Stimulated activated CD4-positive, alpha-beta T cell treated with anti-CD3 and anti-CD28 coated beads, Interleukin-15, amount 100 ng/mL, for 48 hours (primary cell): ENCODE data around the gene PHLDB1.

ENCODE experiments used
- DNase-seq, 2 donors: peaks; one replicate each; pipeline ENCODE4 v3.0.0-alpha.2; 2020; ENCODE audit warnings: low read depth in 2 of 2

Gene PHLDB1

DNA sequence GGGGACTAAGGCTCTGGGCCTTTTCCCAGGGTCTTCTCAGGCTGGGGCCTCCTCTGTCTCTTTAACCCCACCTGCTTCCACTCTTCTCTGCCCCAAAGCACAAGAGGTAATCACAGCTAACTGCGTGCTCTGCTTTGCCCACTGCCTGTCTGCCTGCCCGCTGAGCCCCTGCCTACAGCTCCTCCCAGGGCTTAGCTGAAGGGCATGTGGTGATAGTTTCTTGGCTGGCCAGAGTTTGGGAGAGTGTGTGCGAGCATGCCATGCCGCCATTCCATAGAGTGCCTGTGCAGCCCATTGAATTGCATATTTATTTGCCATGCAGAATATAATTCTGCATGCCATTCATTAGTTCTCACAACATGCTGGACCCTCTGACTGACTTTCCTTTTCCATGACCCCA lies 32.5 kb downstream of the PHLDB1 start:
- DNase-seq = no peak

DNA sequence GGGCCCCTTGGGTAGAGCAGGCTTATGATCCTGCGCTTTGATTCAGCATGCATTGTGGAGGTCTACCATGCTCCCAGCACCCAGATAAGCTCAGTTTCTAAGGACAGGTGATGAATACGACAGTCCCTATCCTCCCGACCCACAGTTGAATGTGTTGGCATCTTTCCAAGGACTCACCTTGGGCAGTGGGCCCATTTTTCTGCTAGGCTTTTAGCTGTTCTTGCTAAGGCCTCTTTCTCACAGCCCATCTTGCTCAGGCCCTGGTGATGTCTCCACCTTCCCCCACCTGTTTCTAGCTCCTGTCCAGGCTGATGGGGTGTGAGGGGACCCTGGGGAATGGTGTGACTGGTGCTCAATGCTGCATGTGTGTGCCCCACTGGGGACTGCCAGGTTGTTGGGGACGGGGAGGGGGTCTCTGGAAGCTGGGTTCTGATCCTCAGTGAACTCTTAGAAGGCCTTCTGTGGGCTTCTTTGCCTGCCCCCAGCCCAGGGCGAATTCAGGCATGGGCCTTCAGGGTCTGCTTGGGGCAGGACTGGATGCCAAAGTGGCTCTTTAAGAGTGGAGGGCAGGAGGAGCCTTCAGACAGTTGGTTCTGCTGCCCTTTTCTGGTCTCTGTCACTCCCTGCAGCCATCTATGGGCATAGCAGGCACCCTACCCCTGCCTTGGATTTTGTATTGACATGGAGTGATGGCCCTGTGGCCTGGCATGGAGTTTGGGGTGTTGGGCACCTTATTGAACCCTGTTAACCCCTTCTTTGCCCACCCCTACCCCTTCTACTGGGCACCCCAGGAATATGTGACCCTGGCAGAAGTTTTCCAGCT lies 33.1 kb downstream of the PHLDB1 start:
- DNase-seq = no peak

DNA sequence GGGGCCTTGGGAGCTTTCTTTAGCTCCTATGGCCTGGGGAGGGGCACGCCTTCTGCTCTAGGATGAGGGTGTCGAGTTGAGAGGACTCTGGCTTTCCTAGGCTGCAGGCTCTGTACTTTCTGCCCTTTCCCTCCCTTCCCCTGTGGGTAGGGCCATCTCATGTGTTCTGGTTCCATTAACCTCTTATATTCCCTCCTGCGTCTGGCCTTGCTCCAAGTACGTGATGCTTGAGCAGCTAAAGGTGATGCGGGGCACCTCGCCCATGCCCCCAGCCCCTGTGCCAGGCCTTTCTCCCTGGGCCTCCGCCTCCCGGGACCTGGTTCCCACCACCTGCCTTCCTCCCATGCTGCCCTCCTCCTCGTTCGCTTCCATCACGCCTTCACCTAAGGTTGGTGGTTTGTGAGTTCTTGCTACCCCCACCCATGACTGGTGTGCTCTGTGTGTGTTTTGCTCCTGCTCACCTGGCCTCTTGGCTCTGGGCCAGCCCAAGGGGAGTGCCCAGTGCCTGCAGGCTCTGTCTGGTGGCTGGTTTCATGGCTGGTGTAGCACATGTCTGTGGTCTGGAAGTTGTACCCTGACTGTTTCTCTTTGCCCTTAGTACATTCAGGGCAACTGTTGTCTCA lies 34.1 kb downstream of the PHLDB1 start:
- DNase-seq = no peak

DNA sequence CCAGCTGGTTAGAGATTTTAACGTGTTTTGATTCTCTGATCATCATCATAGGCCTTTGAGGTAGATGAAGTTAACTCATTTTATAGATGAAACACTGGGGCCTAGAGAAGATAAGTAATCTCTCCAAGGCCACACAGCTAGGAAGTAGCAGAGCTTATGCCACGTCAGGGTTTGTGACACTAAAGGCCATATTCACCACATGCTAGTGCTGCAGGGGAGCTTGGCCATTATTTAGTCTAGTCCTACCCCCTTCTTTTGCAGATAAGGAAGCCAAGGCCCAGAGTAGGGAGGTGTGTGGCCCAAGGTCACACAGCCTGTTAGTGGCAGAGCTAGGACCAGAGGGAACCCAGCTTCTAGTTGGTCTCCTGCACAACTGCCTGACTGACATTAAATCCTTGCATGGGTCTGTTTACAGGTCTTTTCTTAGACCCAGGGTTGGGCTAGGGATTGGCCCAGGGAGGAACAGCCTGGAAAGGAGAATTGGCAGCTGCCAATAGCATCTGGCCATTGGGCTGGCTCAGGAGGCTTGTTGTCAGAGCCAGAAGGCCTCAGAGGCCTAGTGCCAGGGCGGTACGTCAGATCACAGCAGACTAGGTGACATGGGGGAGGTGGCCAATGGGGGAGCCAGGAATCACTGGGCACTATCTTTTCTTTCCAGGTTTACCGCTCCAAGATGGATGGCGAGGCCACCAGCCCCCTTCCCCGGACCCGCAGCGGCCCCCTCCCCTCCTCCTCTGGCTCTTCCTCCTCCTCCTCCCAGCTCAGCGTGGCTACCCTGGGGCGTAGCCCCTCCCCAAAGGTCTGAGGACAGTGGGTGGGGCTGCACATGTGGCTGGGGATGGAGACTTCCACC lies 36.0 kb downstream of the PHLDB1 start:
- no peak for DNase-seq

DNA sequence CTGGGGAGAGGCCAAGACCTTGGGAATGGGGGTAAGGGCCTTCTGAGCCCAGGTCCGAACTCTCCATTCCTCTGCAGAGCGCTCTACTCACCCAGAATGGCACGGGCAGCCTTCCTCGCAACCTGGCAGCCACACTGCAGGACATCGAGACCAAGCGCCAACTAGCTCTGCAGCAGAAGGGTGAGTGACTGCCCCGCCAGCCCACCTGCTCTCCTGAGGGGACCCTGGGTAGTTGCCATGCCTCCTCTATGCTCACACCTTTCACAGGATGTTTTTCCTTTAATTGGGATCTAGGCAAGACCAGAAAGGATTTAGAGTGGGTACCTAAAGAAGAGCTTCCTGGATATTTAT lies 36.6 kb downstream of the PHLDB1 start:
- no peak for DNase-seq

DNA sequence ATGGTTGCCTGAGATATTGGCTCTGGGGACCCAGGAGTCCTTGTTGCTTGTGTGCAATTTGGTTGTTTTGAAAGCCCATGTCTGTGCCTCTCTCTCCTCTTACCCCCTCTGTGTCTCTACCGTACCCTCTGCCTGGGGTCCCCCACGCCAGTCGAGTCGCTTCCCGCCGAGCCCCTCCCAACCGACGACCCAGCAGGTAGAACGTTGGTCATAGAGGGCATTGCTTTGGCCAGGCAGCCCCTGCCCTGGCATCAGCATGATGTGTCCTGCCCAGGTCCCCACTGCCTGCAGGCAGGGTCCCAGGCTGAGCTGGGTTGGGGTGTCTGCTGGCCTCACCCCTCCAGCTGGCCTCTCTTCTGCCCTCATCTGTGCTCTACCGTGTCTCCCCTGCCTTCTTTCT lies 37.1 kb downstream of the PHLDB1 start:
- no peak for DNase-seq

DNA sequence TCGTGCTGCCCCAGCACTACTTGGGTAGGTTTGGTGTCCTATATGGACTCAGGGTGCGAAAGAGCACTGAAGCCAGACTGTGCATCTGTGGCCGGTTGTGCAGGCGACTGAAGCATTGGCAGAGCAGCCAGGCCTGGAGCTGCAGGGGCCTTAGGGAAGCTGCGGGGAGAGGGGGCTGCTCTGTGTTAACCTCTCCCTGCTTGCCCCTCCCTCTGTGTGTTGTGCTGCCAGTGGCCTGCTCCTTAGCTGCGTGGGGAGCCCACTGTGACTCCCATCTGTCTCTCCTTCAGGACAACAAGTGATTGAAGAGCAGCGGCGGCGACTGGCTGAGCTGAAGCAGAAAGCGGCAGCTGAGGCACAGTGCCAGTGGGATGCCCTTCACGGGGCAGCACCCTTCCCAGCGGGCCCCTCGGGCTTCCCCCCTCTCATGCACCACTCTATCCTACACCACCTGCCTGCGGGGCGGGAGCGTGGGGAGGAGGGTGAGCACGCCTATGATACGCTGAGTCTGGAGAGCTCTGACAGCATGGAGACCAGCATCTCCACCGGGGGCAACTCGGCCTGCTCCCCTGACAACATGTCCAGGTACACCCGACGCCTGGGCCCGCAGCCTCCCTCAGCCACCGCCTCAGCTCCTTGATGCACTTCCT lies 37.8 kb downstream of the PHLDB1 start:
- DNase-seq = no peak

DNA sequence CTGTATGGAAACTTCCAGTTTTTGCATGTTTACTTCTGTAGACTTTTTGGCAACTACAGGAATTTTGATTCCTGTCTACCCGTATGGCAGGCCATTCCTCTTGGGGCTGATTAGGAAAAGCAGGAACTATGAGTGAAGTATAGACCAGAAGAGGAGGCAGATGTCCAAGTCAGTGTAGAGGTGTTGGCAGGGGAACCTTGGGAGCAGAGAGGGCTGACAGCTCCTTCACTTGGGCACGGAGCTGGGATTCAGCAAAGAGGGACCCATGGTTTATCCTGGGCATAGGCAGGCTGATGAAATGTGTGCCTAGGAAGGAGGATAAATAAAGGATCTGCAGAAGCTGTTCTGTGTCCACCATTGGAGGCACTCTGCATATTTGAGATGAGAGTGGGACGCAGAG lies 39.0 kb downstream of the PHLDB1 start:
- no peak for DNase-seq

DNA sequence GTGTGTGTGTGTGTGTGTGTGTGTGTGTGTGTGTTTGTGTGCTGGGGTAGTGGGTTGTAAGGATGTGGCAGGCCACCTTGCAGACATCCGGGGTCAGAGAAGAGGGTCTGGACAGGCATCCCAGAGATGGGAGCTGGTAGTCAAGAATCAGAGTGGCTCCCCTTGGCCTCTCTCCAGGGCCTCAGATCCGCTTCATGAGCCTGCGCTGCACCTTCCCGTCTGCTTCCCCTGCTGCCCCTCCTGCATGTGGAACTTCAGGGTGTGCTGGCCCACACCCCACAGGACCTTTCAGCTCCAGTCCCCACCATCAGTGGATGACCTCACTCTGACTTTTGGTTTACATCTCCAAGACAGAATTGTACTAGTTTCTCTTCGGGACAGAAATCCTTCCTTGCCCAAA lies 40.9 kb downstream of the PHLDB1 start:
- no peak for DNase-seq

DNA sequence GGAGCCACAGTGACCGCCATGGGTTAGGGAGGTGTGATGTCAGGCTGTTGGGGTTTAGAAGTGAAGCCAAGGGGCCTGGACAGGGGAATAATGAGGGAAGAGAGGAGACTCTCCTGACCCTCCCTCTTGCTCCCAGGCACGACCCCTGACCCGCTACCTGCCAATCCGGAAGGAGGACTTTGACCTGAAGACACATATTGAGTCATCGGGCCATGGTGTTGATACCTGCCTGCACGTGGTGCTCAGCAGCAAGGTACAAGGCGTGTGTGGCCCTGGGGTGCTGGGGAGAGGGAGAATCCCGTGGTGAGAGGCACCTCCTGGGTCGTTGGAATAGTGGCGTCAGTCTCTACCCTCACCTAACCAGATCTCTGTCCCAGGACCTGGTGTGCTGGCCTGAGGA lies 42.5 kb downstream of the PHLDB1 start:
- DNase-seq = no peak

DNA sequence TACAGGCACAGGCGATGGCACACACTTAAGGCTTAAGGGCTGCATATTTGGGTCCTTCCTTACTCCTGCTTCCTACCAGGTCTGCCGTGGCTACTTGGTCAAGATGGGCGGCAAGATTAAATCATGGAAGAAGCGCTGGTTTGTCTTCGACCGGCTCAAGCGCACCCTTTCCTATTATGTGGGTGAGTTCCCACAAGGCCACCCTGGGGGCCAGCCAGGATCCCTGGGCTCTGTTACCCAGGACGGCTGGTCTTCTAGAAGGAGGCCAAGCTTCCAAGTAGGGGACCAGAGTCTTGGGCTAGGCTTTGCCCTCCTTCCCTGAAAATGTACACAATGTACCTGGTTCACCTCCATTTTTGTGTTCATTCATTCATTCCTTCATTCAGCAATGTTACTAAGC lies 43.0 kb downstream of the PHLDB1 start:
- no peak for DNase-seq

DNA sequence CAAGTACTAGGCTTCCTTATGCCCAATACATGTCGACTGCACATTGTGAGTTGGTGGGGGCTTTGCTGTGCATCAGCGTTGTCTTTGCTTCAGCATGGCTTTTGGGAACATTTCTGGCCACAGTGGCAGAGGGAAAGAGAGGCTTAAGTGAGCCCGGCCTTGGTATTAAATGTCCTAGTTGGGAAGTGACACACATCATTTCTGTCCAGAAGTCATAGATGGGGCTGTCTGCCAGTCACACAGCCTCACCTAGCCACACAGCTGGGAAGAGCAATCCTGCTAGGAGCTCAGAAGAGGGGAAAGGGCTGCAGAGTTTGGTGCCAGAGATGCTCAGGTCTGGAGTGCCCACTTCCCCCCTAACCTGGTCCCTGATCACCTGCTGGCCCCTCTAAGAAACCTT lies 44.4 kb downstream of the PHLDB1 start:
- DNase-seq = no peak

DNA sequence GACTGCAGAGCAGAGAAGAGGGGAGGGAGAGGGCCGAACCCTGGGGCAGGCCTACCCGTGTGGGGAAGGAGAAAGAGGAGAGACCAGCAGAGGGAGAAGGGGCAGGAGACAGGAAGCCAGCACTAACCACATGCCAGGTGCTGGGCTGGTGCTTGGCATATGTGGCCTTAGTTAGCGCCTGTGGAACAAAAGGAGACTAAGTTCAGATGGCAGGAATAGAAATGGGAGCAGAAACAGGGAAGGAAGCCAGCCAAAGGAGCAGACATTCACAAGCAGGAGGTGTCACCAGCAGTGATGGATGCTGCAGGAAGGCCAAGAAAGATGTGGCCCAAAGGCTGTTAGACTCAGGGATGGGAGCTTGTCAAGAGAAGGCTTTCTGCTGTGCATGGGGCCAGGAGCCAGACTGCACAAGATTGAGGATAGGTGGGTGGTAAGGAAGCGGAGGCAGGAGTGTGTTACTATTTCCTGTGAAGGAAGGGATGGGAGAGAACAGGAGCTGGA lies 45.3 kb downstream of the PHLDB1 start:
- no peak for DNase-seq

DNA sequence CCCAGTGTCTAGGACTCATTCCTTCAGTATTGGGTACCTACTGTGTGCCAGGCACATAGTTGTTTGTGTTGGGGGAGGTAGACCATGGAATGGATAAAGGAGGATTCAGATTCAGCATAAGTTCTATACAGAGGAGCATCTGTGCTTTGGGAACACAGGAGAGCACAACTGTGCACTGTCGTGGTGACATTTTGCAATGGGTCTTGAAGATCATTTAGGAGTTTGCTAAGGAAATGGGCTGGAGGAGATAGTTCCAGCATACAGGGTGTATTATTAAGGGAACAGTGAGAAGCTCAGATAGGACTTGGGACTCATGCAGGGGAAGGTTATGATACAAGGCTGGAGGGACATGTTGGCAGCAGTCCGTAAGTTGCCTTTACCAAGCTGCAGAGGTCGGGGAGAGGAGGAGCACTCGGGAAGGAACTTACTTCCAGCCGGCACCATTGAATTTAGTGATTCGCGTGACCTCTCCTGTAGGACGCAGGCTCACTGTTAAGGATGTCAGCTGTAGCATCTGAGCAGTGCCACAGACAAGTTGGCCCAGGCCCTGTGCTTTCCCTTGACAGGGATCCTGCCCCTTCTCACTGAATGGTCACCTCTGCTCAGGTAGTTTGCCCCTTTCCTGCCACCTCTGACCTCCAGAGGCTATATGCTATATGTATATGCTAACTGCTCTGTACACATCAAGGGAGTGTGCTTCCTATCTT lies 46.4 kb downstream of the PHLDB1 start:
- no peak for DNase-seq

DNA sequence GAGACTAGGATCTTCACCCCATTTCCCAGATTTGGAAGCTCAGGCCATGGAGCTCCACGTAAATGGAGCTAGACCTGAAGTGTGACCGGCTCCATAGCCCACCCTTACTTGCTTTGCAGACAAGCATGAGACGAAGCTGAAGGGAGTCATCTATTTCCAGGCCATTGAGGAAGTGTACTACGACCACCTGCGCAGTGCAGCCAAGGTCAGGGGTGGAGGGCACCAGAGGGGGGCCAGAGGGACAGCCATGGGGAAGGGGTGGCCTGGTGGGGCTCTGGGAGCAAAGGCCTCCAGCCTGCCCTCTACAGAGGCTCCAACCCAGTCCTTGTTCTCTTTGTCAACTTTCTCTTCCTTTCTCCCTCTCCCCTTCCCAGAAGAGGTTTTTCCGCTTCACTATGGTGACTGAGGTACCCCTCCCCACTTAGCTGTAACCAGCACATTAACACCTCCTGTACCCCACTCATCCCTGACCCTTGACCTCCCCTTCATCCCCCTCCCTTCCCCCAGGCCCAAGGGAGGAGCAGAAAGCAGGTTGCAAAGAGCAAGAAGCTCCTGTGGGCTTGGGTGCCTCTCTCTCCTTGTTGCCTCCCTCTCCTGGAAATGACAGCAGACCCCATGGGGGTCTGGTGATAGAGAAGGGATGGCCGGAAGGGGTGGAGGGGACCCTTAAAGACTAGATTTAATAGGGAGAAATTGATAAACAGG lies 48.2 kb downstream of the PHLDB1 start:
- no peak for DNase-seq

DNA sequence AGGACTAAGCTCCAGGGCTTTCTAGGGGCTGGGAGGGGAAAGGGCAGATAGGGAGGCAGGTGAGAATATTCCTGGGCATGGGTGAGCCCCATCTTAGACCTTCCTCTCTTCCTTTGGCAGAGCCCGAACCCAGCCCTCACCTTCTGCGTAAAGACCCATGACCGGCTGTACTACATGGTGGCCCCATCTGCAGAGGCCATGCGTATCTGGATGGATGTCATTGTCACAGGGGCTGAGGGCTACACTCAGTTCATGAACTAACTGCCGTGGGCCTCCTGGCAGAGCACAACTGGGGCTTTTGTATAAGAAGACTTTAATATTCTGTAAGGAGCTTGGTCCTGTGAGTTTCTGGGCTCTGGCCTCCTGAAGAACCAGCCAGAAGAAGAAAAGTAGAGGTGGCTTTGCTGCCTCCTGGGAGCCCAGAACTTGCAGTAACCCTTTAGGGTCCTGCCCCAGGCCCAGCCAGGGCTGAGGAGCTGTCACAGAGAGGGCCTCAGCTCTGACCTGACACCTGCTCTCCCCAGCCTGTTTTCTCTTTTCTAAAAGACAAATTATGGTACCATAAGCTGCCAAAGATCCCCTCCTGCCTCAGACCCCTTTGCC lies 49.2 kb downstream of the PHLDB1 start:
- DNase-seq = no peak

DNA sequence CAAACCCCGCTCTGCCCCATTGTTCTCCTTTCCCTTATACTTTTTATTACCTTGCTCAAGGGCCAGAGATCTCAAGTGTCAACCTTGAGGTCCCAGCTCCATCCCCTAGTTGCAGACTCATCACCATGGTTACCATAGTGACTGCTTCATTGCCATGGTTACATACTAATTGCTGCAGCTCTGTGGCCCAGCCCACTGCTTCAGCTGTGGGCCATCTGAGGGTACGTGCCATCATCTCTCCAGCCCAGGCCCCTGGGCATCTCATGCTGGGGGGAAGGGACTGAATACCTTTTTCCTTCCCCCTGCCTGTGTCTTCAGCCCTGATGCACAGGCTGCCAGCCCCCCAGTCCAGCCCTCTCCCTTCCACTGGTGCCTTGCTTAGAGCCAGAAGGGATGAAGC lies 49.8 kb downstream of the PHLDB1 start:
- DNase-seq = no peak

DNA sequence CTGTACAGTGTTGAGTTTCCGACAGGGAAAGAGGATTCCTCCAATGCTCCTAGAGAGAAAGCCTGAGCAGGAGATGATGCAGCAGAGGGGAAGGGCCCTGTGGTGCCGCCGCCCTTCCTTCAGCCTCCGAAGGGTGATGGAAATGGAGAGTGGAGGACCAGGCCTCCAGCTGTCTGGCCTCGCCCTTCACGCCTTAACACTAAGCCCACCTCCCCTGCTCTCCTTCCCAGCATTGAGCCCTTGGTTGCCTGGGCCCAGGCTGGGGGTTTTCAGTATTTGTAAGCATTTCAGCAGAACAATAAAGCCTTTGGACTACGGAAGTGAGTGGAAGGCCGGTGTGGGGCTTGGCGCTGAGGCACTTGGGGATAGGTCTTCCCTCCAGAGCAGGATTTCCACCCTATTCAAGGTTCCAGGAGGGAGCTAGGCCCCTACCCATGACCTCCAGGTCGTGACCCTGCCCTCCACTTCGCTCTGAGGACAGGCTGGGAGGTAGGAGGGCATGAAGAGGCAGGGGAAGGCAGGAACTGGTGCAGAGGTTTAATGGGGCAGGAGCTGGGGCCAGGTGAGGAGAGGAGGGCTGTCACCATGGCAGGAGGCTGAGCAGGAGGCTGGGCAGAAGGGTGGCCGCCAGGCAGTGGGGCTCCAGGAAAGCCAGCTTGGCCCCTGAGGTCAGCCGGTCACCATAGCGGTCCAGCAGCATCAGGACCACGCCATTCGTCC lies 50.5 kb downstream of the PHLDB1 start:
- no peak for DNase-seq

DNA sequence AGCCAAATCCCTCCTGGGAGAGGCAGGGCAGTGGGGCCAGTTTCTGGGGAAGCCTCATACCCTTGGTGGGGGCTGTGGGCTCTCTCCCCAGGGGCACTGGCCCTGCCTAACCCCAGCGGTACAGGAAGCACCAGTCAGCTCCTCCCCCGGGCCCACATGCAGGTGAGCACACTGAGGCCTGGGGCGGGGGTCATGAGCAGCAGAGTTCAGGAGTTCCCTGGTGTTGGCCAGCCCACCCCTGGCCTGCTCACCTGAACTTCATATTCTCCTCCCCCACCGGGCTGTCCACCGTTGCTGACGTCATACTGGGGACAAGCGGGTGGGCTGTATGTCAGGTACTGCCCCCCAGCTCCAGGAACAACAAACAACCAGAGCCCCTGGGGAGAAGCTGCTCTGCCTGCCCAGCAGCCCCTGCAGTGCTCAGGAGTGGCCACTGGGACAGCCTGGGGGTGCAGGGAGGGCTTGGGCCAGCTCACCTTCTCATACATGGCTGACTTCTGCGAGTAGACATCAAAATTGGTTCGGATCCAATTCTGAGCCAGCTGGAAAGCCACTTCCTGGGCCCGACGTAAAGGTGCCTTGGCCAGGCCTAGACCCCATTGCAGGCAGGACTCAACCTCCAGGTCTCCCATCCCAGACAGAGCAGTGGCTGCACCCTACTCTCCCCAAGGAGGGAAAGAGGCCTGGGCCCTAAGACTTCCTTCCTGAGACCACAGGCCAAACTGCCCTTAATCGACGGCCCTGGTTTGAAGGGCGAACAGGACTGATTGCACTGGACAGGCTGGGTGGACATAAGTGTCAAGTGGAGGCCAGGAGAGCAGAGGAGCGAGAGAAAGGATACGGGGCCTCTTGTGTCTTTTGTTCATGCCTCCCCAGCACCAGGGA lies 51.3 kb downstream of the PHLDB1 start:
- no peak for DNase-seq
